ENCODE data around the gene ANKRD18B. TPM values are rescaled to one million over a fixed set of nuclear protein-coding genes. Genes with fewer than 3 reads are reported as not detected.
"Not testable (repeated sequence)": the region's sequence is repeated elsewhere in the genome, so short reads cannot be mapped to it uniquely, and the experiment has no call there.

Gene ANKRD18B
- total RNA-seq (2014; rRNA removed; shearing (Covaris generic)): not detected in 2 replicates

GRCh38 chr9:33523397-33524305 is at the start of gene ANKRD18B:
TSS of gene ANKRD18B (plus strand) at chr9:33524251. CDS start at chr9:33524490, 239 bp downstream.
- DNase-seq (ENCODE audit: low spot score): not testable (repeated sequence)

DNA sequence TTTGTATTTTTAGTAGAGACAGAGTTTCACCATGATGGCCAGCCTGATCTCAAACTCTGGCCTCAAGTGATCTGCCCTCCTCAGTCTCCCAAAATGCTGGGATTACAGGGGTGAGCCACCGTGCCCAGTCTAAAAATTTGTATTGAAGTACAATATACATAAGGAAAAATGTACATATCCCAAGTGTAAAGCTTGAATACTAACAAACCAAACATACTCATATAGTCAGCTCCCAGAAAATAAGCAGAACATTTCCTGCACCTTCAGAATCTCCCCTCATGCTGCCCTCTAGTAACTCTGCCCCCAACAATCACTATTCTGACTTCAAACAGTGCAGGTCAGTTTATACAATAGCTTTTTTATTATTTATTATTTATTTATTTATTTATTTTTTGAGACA is 48.7 kb upstream of the ANKRD18B start:
- DNase-seq (ENCODE audit: low spot score): no peak

DNA sequence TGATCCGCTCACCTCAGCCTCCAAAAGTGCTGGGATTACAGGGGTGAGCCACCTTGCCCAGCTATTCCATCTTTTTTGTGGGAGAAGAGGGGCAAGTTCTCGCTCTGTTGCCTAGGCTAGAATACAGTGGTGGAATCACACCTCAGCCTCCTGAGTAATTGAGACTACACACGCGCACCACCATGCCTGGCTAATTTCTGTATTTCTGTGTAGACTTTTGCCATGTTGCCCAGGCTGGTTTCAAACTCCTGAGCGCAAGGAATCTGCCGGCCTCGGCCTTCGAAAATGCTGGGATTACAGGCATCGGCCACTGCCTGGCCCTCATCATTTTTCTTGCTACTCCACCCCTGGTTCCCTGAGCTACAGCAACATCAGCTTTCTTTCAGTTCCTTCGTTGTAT is 47.5 kb upstream of the ANKRD18B start:
- no peak for DNase-seq (ENCODE audit: low spot score)

DNA sequence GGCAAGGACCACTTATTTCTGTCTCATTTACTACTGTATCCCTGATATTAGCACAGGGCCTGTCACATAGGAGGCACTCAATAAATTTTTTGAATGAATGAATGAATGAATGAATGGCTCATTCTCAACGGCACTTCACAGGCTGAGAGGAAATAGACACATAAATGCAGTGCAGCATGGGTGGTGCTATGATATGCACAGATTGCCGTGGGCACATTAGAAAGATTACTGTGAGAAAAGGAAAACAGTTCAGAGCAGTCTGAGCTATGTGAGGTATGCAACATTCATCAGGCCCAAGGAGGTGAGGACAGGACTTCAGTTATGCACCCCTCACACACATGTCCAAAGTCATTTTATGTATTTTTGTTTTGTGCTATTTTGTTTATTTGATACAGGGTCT is 43.9 kb upstream of the ANKRD18B start:
- no peak for DNase-seq (ENCODE audit: low spot score)

- DNase-seq (ENCODE audit: low spot score): no peak
Measured at GRCh38 chr9:33480976-33481375, 43.1 kb upstream of the ANKRD18B start.

DNA sequence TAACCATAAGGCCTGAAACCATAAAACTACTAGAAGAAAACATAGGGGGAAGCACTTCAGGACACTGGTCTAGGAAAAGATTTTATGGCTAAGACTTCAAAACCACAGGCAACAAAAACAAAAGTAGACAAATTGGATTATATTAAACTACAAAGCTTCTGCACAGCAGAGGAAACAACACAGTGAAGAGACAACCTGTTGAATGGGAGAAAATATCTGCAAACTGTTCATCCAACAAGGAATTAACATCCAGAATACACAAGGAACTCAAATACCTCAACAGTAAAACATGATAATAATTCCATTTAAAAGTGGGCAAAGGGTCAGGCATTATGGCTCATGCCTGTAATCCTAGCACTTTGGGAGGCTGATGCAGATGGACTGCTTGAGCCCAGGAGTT is 38.7 kb upstream of the ANKRD18B start:
- DNase-seq (ENCODE audit: low spot score): not testable (repeated sequence)

DNA sequence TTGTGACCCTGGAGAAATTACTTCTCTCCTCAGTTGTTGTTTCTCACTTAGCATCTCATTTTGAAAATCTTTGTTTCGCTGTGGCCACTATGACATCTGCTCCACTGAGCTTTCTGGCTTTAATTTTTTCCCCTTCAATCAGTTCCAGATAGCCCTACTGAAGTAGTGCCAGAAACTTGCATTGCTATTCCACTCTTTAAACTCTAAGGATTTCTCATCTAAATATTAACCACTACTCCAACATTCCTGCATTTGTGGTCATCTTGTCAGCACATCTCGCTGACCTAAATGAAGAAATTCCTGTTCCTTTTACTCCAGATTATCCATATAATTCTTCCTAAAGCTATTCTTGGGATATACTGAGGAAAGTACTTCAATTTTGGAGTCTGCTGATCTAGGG is 35.0 kb upstream of the ANKRD18B start:
- DNase-seq (ENCODE audit: low spot score): no peak

GRCh38 chr9:33493819-33494218 is 30.2 kb upstream of the ANKRD18B start:
- DNase-seq (ENCODE audit: low spot score): not testable (repeated sequence)

- DNase-seq (ENCODE audit: low spot score): peak; percentile 19
Measured at GRCh38 chr9:33498387-33498786, 25.7 kb upstream of the ANKRD18B start.

GRCh38 chr9:33506626-33507370 is 17.3 kb upstream of the ANKRD18B start:
- no peak for DNase-seq (ENCODE audit: low spot score)

GRCh38 chr9:33510262-33511183 is 13.5 kb upstream of the ANKRD18B start:
- no peak for DNase-seq (ENCODE audit: low spot score)

DNA sequence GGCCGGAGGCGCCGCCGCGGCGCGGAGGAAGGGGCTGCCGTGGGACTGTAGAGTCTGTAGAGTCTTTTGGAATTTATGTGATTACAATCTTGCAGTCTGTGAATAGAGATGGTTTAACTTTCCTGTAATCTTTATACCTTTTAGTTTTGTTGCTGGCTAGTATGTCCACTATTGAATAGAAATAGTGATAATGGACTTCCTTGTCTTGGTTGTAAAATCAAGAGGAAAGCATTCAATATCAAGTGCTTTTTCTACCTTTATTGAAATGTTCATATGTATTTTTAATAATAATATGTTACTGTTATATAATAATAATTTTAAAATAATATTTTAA is 12.9 kb upstream of the ANKRD18B start:
- not testable (repeated sequence) for DNase-seq (ENCODE audit: low spot score)

- DNase-seq (ENCODE audit: low spot score): not testable (repeated sequence)
Measured at GRCh38 chr9:33512535-33512934, 11.5 kb upstream of the ANKRD18B start.

GRCh38 chr9:33515342-33515995 is 8.6 kb upstream of the ANKRD18B start:
- not testable (repeated sequence) for DNase-seq (ENCODE audit: low spot score)

GRCh38 chr9:33516397-33516796 is 7.7 kb upstream of the ANKRD18B start:
- not testable (repeated sequence) for DNase-seq (ENCODE audit: low spot score)

DNA sequence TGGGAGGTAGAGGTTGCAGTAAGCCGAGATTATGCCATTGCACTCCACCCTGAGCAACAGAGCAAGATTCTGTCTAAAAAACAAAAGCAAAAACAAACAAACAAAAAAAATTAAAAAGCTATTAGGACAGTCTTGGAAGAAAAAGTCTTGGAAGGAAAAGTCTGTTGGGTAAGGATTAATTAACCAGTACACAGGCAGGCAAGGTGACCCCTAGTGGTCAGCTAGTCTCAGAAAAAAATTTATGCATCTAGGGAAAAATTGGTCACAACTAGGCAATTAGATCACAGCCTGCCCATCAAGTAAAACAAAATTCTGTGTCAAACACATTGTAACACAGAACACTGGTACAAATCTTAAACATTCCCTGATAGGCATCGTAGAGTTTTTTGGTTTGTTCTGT is 6.7 kb upstream of the ANKRD18B start:
- DNase-seq (ENCODE audit: low spot score): peak; percentile 63

- not testable (repeated sequence) for DNase-seq (ENCODE audit: low spot score)
Measured at GRCh38 chr9:33517934-33518577, 6.0 kb upstream of the ANKRD18B start.

- DNase-seq (ENCODE audit: low spot score): not testable (repeated sequence)
Measured at GRCh38 chr9:33521861-33522260, 2.2 kb upstream of the ANKRD18B start.

GRCh38 chr9:33524306-33524947 is 376 bp downstream of the ANKRD18B start:
- DNase-seq (ENCODE audit: low spot score): no peak

- not testable (repeated sequence) for DNase-seq (ENCODE audit: low spot score)
Measured at GRCh38 chr9:33528069-33528468, 4.0 kb downstream of the ANKRD18B start.

Data from HT-29 (cell line).